NCI-H524 treated with DMSO at 0.1 percent for 48 hours (cell line): ENCODE data around the gene EFHD2.
"Not testable (repeated sequence)": the region's sequence is repeated elsewhere in the genome, so short reads cannot be mapped to it uniquely, and the experiment has no call there.

ENCODE experiments used
- DNase-seq: peaks from one replicate; lab custom pipeline; 2025; lab: John Stamatoyannopoulos, UW

EFHD2 gene

GRCh38 chr1:15412175-15412800 lies 2.6 kb downstream of the EFHD2 start:
- DNase-seq, result no peak

GRCh38 chr1:15412843-15413242 lies 3.2 kb downstream of the EFHD2 start:
- DNase-seq, result no peak

GRCh38 chr1:15413563-15414444 lies 4.1 kb downstream of the EFHD2 start:
- no peak for DNase-seq

- no peak for DNase-seq
Measured at GRCh38 chr1:15414445-15414983, 4.8 kb downstream of the EFHD2 start.

- no peak for DNase-seq
Measured at GRCh38 chr1:15417059-15417934, 7.6 kb downstream of the EFHD2 start.

- no peak for DNase-seq
Measured at GRCh38 chr1:15418806-15419515, 9.3 kb downstream of the EFHD2 start.

- no peak for DNase-seq
Measured at GRCh38 chr1:15420853-15421465, 11.3 kb downstream of the EFHD2 start.

GRCh38 chr1:15422871-15423270 lies 13.2 kb downstream of the EFHD2 start:
- no peak for DNase-seq

GRCh38 chr1:15423355-15424077 lies 13.8 kb downstream of the EFHD2 start:
- no peak for DNase-seq

GRCh38 chr1:15424146-15424667 lies 14.5 kb downstream of the EFHD2 start:
- no peak for DNase-seq

GRCh38 chr1:15424981-15425380 lies 15.3 kb downstream of the EFHD2 start:
- no peak for DNase-seq

- no peak for DNase-seq
Measured at GRCh38 chr1:15425521-15425920, 15.8 kb downstream of the EFHD2 start.

- no peak for DNase-seq
Measured at GRCh38 chr1:15425958-15426357, 16.3 kb downstream of the EFHD2 start.

- no peak for DNase-seq
Measured at GRCh38 chr1:15426492-15427279, 17.0 kb downstream of the EFHD2 start.

- DNase-seq, result no peak
Measured at GRCh38 chr1:15427280-15427666, 17.6 kb downstream of the EFHD2 start.

GRCh38 chr1:15428252-15428651 lies 18.6 kb downstream of the EFHD2 start:
- DNase-seq, result not testable (repeated sequence)

GRCh38 chr1:15428815-15429435 lies 19.2 kb downstream of the EFHD2 start:
- no peak for DNase-seq

- no peak for DNase-seq
Measured at GRCh38 chr1:15429701-15430149, 20.0 kb downstream of the EFHD2 start.
